ENCODE measurements around the gene SLC6A13.

GRCh38 chr12:213527-213932, 49.1 kb downstream of the SLC6A13 start:
- TF ChIP-seq EZH2 (IDR thresholded peaks at IDR 0.05; ENCODE audit: borderline replicate concordance, low read depth, low read length, poor library complexity, severe bottlenecking): no peak
- TF ChIP-seq CTCF (conservative IDR thresholded peaks at IDR 0.05; ENCODE audit: low read depth, low read length): no peak
